WERI-Rb-1 (cell line): ENCODE results near the gene RTP1.
"Not testable (repeated sequence)": the region's sequence is repeated elsewhere in the genome, so short reads cannot be mapped to it uniquely, and the experiment has no call there.

Experiments used
- DNase-seq: peaks from one replicate; pipeline ENCODE4 v3.0.0-alpha.2; 2020
- H3K27ac ChIP-seq: fragments of 250-450 bp; sonication (Bioruptor Pico); 2 replicates; pipeline ENCODE4 v1.5.1; 2020; ENCODE audit warnings: mild to moderate bottlenecking, moderate library complexity
- H3K27me3 ChIP-seq: fragments of 250-450 bp; sonication (Bioruptor Pico); 2 replicates; pipeline ENCODE4 v1.5.1; 2021; ENCODE audit warnings: mild to moderate bottlenecking, low read depth, moderate library complexity; ENCODE audit not compliant: insufficient read depth, severe bottlenecking
- H3K36me3 ChIP-seq: fragments of 250-450 bp; sonication (Bioruptor Pico); 2 replicates; pipeline ENCODE4 v1.5.1; 2020; ENCODE audit warnings: mild to moderate bottlenecking, moderate library complexity
- H3K4me3 ChIP-seq: 2 replicates; pipeline ENCODE4 v1.5.1; 2011; ENCODE audit warnings: low read depth, mild to moderate bottlenecking, control low read depth, low read length
- H3K9me3 ChIP-seq: fragments of 250-450 bp; sonication (Bioruptor Pico); 2 replicates; pipeline ENCODE4 v1.5.1; 2021; ENCODE audit warnings: mild to moderate bottlenecking, moderate library complexity; ENCODE audit not compliant: severe bottlenecking
- TF ChIP-seq, protein P1 (sequence below): IDR thresholded peaks from 2 replicates; pipeline ENCODE4 v1.5.1; 2011; ENCODE audit warnings: low read depth, mild to moderate bottlenecking, control low read depth, inconsistent platforms, low read length

Gene RTP1

DNA sequence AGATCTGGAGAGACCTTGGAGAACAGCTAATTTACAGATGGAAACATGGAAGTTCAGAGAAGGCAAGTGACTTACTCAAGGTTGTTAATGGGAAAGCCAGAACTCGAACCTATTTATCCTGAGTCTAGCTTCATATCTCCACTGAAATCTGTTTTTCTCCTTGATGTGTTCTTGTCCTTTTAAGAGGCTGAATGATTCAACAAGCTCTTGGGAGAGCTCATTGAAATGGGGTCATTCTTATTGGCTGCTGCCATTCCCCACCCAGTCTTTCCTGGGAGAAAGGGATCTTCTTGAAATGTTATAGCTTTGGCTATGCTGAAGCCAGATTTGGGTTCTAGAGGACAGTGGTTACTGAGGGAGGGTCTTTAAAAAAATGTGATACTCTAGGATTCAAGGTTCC, 41.0 kb downstream of the RTP1 start:
- TF ChIP-seq, protein P1, sequence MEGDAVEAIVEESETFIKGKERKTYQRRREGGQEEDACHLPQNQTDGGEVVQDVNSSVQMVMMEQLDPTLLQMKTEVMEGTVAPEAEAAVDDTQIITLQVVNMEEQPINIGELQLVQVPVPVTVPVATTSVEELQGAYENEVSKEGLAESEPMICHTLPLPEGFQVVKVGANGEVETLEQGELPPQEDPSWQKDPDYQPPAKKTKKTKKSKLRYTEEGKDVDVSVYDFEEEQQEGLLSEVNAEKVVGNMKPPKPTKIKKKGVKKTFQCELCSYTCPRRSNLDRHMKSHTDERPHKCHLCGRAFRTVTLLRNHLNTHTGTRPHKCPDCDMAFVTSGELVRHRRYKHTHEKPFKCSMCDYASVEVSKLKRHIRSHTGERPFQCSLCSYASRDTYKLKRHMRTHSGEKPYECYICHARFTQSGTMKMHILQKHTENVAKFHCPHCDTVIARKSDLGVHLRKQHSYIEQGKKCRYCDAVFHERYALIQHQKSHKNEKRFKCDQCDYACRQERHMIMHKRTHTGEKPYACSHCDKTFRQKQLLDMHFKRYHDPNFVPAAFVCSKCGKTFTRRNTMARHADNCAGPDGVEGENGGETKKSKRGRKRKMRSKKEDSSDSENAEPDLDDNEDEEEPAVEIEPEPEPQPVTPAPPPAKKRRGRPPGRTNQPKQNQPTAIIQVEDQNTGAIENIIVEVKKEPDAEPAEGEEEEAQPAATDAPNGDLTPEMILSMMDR, result no peak
- peaks cover 44% of the 10 kb centered on the region for H3K27me3 ChIP-seq
- peaks cover 3% of the 10 kb centered on the region for H3K9me3 ChIP-seq
- no peak overlapping the region for H3K27ac ChIP-seq
- no peak overlapping the region for H3K4me3 ChIP-seq
- no peak for DNase-seq
- no peaks in the 10 kb centered on the region for H3K36me3 ChIP-seq

DNA sequence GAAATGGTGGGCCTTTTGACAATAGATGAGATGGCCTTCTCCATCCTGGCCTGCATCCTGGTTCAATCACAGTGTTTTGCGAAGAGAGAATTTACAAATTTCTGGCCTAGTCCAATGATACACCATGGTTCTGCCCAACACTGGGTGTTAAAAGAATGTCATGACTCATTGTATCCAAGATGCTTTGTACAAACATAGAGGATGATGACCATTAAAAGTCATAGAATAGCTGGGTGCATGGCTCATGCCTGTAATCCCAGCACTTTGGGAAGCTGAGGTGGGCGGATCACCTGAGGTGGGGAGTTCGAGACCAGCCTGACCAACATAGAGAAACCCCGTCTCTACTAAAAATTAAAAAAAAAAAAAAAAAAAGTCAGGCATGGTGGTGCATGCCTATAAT, 41.5 kb downstream of the RTP1 start:
- not testable (repeated sequence) for DNase-seq

DNA sequence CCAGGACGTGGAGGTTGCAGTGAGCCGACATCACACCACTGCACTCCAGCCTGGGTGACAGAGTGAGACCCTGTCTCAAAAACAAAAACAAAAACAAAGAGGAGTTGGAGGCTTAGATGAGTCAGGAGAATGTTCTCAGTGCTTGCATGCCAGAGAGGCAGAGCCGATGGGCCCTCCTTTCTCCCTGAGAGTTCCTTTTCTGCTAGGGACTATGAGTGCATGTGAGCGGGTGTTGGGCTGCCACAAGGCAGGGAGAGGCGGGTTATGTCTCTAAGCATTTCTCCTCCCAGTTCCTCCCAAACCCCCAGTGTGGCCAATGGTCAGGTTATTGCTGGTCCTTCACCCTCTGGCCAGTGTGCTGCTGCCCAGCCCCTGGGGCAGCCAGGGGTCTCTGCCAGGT, 45.1 kb downstream of the RTP1 start:
- Histone ChIP-seq H3K27ac (no peak overlapping the region), H3K27me3 (peaks cover 44% of the 10 kb centered on the region), H3K4me3 (no peak overlapping the region), H3K36me3 (no peaks in the 10 kb centered on the region), H3K9me3 (peaks cover 3% of the 10 kb centered on the region)
- no peak for DNase-seq
- TF ChIP-seq, protein P1, result no peak

More for the DNA sequence above, 41.5 kb downstream of the RTP1 start:
- not testable (repeated sequence) for H3K36me3 ChIP-seq, H3K4me3 ChIP-seq, H3K9me3 ChIP-seq, H3K27ac ChIP-seq
- peaks cover 48% of the 10 kb centered on the region for H3K27me3 ChIP-seq

DNA sequence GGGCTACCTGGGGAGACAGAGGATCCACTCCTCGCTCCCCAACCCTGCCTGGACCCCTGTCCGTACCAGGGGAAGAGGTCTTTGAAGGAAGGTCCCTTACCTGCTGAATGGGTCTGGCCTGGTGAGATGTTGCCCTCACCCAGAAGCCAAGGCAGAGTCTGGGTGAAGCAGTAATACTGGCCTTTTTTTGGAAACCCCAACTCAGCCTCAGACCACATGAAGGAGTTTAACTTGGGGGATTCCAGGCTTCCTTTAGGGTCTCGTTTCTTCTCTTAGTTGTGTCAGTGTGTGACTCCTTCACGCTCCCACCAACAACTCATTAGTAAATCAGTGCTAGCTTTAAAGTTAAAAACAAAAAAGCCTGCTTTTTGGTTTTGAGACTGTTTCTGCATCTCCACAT, 45.6 kb downstream of the RTP1 start:
- H3K27ac ChIP-seq, result no peak overlapping the region
- peaks cover 45% of the 10 kb centered on the region for H3K27me3 ChIP-seq
- no peak for DNase-seq
- H3K36me3 ChIP-seq, result no peaks in the 10 kb centered on the region
- peaks cover 3% of the 10 kb centered on the region for H3K9me3 ChIP-seq
- TF ChIP-seq, protein P1, result no peak
- H3K4me3 ChIP-seq, result no peak overlapping the region

DNA sequence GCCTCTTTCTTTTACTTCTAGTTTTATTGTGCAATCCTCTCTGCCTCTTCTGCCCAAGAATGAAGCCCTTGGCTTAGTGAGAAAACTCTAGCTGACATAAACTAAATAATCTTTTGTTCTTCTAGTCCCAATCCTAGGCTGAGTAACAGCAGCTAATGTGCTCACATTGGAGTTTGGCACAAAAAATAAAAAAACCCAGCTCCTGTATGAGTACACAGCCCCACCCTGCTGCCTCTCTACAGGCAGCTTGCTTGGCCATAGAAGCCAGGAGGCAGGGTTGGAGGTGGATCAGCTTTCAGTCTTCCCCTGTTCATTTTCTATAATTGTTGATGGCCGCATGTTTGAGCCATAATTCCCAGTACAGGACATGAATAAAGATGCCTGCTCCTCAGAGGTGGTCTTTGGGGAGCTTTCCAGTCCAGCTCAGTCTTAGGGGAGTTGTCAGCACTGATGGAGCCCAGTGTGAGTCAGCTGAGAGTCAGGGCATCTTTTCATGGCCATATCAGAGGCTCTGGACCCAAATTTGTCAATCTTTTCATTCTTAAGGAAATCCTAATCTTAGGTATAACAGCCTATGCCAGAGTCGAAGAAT, 46.7 kb downstream of the RTP1 start:
- TF ChIP-seq, protein P1, result no peak

DNA sequence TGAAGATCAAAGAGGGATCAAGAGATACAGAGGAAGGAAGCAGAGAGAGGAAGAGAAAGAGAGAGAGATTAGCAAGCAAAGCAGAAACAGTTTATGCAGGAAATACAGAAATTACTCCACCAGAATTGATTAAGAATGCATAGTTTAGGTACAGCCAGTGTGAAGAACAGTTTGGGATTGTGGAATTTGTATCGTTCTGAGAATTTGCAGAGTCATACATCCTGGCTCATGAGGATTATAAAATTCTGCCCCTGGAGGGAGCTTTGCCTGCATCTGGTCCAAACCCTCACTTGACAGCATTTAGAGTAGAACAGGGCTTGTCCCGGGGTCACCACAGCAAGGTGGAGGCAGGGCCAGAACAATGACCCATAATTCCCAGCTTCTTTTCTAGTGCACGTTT, 50.1 kb downstream of the RTP1 start:
- no peaks in the 10 kb centered on the region for H3K36me3 ChIP-seq
- TF ChIP-seq, protein P1, result no peak
- no peak for DNase-seq
- H3K4me3 ChIP-seq, result no peak overlapping the region
- H3K9me3 ChIP-seq, result no peaks in the 10 kb centered on the region
- H3K27ac ChIP-seq, result no peak overlapping the region
- peaks cover 34% of the 10 kb centered on the region for H3K27me3 ChIP-seq

More for the DNA sequence above, 46.7 kb downstream of the RTP1 start:
- DNase-seq, result no peak
- Histone ChIP-seq H3K27me3 (peaks cover 51% of the 10 kb centered on the region), H3K36me3 (no peaks in the 10 kb centered on the region), H3K9me3 (peaks cover 3% of the 10 kb centered on the region), H3K27ac (no peak overlapping the region), H3K4me3 (no peak overlapping the region)
